ENCODE data around the gene SFXN5. TPM values are rescaled to one million over a fixed set of nuclear protein-coding genes. Genes with fewer than 3 reads are reported as not detected.

Gene SFXN5
- total and polyA plus RNA-seq, 11 donors, result 6.0 to 12.5 (median 8.7) TPM

DNA sequence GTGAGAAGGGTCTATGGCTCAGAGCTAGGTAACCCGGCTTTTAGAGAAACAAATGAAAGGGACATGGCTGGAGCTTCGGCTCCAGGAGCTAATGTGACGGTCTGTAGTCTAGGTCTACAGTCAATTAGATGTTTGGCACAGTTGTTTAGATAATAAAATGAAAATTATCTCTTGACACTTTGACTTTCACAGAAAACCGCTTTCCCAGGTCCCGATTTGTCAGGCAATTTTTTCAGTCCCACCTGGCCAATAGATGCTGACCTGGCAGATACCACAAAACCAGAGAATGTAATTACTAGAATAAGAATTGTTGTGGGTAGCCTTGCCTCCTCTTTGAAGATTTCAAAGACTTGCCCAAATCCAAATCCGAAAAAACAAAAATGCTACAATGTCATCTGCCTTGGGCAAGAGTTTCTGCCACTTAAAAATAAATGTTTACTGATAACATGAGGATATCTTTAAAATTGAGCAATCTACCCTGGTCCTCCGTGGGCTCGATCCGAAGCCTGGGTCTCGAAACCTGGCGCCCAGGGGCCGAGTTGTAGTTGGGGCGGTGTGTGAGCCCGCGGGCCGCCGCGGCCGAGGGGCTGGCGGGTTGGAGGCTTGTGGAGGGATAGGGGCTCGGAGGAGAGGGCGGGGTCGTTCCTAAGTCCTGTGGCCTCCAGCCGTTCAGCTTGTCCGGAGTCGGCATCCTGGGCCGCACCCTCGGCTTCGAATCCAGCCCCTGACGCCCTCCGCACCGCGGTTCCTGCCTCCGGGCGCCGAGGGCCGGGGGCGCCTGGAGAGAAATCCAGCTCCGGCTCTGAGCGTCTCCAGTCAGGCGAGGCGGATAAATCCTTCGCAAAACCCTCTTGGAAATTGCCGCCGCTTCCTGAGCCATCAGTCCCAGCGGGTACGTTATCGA is 151.8 kb downstream of the SFXN5 start:
- Histone ChIP-seq H3K36me3 (no peaks in the 10 kb centered on the region), H3K9me3 (no peaks in the 10 kb centered on the region), H3K4me3 (peak overlapping the region in 11 of 12 donors; percentile 6 to 43 (median 27)), H3K27me3 (peaks cover 90 to 100% (median 98%) of the 10 kb centered on the region in 9 donors), H3K27ac (no peak overlapping the region), H3K4me1 (peaks cover 16 to 70% (median 56%) of the 10 kb centered on the region in 12 donors)
- TF ChIP-seq POLR2A (IDR thresholded peaks at IDR 0.05), result no peak
- TF ChIP-seq, protein P1, sequence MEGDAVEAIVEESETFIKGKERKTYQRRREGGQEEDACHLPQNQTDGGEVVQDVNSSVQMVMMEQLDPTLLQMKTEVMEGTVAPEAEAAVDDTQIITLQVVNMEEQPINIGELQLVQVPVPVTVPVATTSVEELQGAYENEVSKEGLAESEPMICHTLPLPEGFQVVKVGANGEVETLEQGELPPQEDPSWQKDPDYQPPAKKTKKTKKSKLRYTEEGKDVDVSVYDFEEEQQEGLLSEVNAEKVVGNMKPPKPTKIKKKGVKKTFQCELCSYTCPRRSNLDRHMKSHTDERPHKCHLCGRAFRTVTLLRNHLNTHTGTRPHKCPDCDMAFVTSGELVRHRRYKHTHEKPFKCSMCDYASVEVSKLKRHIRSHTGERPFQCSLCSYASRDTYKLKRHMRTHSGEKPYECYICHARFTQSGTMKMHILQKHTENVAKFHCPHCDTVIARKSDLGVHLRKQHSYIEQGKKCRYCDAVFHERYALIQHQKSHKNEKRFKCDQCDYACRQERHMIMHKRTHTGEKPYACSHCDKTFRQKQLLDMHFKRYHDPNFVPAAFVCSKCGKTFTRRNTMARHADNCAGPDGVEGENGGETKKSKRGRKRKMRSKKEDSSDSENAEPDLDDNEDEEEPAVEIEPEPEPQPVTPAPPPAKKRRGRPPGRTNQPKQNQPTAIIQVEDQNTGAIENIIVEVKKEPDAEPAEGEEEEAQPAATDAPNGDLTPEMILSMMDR (IDR thresholded peaks at IDR 0.05), result no peak
- 2 to 8% (median 5%) methylated on average over 33 to 48 of the region's 48 CpGs for WGBS, 4 donors
- DNase-seq (no peak), ATAC-seq (no peak)
- intact Hi-C loops (cut with DNase I), result no loop called here

GRCh38 chr2:72917877-72918553 is 153.5 kb downstream of the SFXN5 start:
- H3K27me3 ChIP-seq, result peaks cover 88 to 100% (median 98%) of the 10 kb centered on the region in 9 donors
- peaks cover 16 to 60% (median 47%) of the 10 kb centered on the region in 12 donors for H3K4me1 ChIP-seq
- no peak overlapping the region for H3K27ac ChIP-seq
- ATAC-seq (peak in 2 of 4 donors; percentile 6 to 12), DNase-seq (no peak)
- 1 to 3% (median 2%) methylated on average over 28 to 89 of the region's 89 CpGs for WGBS, 4 donors
- H3K9me3 ChIP-seq, result no peaks in the 10 kb centered on the region
- peak overlapping the region; percentile 28 to 50 (median 40) for H3K4me3 ChIP-seq
- no peaks in the 10 kb centered on the region for H3K36me3 ChIP-seq
- intact Hi-C loops (cut with DNase I), result no loop called here
- TF ChIP-seq POLR2A (IDR thresholded peaks at IDR 0.05), result no peak
- TF ChIP-seq, protein P1 (IDR thresholded peaks at IDR 0.05), result no peak

DNA sequence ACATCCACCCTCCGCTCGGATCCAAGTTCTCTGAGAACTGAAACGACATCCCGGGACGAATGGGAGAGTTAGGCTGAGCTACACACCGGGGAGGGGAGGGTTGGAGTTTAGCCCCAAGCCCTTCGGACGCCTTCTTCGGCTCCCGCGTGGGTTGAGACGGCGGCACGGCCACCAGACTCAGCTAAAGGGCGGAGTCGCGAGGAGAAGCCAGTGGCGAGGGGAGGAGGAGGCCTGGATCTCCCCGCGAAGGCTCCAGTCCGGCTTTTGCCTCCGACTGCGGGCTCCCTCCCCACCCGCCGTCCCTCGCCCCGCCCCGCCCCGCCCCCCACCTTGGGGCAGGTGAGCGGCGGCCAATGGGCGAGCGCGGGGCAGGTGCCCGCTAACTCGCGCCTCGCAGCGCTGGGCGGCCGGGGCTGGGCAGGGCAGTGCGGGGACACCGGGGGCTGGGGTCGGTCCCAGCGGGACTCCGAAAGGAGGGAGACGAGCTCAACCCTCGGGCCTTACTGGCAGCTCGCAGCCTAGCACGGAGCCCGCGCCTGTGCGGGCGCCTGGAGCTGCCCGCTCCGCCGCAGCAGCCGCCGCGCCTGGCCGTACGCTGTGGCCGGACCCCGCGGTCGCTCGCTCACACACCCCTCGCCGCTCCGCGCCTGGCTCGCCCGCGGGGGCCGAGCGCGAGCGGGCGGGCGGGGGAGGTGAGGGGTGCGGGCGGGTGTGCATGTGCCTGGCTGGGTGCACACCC is 154.2 kb downstream of the SFXN5 start, which contains the start of gene EMX1:
Gene EMX1 (plus strand): TSS at position 382 of the 739 bp plus-strand sequence. CDS start 334 bp downstream, at position 716.
- Histone ChIP-seq H3K27ac (no peak within 1 kb of the TSS), H3K27me3 (peaks cover 84 to 100% (median 98%) of the 10 kb centered on the region in 9 donors), H3K36me3 (no peaks in the 10 kb centered on the region), H3K4me3 (peak within 1 kb of the TSS; percentile 28 to 50 (median 40)), H3K4me1 (peaks cover 16 to 60% (median 47%) of the 10 kb centered on the region in 12 donors), H3K9me3 (no peaks in the 10 kb centered on the region)
- intact Hi-C loops (cut with DNase I), result no loop called here
- ATAC-seq (peak in 3 of 4 donors; percentile 25 to 60 (median 28)), DNase-seq (no peak)
- no peak for TF ChIP-seq POLR2A (IDR thresholded peaks at IDR 0.05)
- TF ChIP-seq, protein P1 (IDR thresholded peaks at IDR 0.05), result no peak
- WGBS, 4 donors, result 0 to 5% (median 1%) methylated on average over 10 to 82 of the region's 82 CpGs

All from heart left ventricle (tissue), 16 donors.